HG02981 (cell line): Measurements from ENCODE around the gene PRKN.

Experiments used
- ATAC-seq: cut with Tn5 transposase; IDR thresholded peaks from one replicate; pipeline ENCODE4 v1.9.1; 2021; ENCODE audit warnings: mild to moderate bottlenecking, moderate library complexity; ENCODE audit not compliant: unreplicated experiment

PRKN gene

DNA sequence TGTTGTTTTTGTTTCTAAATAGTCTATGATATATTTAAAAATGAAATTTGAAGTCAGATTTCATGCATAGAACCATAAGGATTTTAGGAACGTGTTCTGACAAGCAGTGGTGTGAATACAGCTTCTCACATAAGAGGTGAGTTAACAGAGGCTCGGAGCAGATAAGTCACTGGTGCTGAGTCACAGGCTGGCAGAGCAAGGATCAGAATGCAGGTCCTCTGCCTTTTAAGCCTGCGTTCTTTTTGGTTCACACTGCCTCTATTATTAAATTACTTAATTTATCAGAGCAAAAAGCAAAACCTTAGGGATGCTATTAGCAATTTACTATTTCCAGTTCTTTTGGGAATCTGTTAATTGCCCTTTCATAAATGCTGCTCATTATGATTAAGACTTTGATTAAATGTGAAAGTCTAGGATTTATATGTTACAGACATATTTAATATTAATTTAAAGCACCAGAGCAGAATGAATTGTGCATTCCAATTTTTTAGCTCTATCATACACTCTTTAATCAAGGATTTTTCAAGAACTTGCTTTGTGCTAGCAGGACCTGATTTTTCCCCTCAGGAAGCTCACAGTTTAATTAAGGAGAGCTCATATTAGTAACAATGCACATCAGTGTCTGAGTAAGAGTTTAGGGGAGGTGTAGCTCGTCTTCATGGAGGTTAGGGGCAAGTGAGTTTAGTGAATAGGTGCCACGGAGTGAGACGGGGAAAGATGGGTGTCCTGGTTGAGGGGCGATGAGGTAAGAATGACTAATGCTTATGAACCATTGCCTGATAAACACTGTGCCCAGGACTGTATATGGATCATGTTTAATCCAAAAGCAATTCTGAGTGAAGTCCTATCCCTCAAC is 1241.0 kb downstream of the PRKN start:
- no peak for ATAC-seq

DNA sequence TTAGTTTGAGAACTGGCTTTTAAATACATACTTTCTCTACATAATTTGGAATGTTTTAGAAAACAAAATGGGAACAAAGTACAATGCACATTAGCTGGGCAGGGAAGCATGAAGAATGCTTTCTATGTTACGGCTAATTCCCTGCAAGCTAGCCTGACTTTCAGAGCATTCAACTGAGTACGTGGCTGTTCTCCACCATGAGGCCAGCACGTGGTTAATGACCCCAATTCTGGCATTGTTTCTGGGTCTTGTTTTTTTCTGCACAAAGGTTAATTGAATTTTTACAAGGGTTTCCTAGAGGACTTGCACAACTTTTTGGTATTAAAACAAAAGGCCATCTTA is 1245.1 kb downstream of the PRKN start:
- no peak for ATAC-seq

DNA sequence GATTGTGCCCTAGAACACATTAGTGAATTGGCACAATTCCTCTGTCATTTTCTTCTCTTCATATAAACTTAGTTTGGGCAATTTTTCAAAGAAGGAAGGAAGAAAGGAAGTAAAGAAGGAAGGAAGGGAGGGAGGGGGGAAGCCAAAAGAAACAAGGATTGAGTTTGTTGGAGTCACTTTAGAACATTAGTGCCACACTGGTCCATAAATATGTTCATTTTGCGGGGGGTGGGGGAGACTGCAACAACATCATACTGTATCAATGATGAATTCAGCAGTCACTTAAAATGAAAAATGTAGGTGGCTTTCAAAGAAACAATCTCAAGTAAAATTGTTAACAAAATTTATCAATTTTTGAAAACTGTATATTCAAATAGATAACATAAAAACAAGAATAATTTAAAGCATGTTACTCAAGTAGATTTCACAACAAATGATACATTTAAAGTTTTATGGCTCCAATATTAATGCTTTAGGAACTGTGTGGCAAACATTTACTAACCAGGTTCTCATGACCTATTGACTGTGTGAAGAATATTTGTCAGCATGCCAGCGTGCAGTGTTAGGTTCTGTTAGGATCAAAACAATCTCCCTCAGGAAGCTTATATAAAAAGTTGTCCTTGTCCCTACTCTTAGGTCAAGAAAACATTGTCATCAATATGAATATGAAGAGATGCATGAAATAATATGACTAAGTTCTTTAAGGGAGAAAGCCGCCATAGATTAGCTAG is 1245.6 kb downstream of the PRKN start:
- no peak for ATAC-seq

DNA sequence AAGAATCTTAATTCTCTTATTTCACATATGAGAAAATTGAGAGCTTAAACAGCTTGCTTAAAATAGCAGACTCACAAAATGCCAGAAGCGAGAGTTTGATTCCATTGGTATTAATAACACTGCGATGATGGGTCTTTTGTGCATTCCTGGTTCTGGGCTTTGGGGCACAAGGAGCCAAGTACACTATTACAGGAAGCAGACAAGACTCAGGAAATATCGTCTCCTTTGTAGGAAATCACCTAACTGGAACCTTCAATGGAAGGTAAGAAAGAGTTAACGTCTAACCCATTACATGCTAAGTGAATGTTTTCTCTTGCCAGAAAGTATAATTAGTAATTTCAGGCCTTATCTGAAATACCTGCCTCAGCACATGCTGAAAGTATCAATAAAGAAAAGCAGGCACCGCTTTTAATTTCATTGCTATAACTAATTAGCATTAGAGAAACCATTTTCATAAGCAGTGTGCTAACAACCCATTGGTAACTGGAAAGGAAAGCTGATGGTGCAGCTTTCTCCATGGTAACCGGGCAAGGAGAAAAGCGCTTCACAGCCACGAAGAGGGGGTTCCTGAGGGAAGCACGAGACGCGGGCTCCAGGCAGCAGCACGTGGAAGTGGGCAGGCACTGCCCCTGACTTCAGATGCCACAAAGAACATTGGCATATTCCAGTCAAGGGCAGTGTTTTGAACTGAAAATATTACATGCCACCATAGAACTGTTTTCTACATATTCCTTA is 1247.0 kb downstream of the PRKN start:
- no peak for ATAC-seq

DNA sequence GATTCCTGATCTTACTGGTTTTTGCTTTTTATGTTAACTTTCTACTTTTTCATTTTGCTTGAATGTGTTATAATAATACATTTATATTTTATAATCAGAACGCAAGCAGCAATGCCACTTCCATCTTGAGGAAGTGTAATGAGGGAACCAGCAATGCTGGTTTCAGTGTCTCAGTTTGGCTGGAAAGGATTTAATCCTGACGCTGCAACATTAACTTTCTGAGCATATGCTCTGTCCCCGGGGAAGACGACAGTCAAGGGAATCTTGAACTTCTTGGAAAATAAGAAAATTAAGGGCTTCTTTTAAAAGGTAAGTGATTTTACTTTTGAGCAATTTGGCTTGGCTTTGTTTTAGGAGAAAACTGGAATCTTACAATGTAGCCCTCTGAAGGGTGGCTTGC is 1248.2 kb downstream of the PRKN start:
- ATAC-seq: no peak

DNA sequence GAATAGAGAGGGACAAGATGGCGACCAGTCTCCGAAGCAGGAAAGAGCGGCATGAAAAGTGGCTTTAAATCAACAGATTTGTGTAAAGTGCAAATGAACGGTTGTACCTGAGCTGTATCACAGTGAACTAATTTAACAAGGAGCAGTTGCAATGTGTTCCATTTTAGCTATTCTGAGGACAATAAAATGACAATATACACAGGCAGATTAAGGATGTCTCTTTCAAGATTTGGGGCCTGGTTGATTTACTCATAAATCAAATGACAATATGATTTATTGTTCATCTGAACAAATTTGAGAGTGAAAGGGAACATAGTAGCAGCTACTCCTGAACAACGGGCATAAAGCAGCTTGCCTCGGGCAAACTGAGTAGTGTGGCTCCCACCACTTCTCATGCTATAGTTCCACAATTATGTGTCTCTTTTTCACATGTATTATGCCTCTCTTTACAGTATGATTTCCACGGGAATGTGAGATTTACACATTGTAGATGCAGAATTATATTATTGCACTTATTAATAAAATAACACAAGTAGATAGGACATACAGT is 1249.6 kb downstream of the PRKN start:
- no peak for ATAC-seq

DNA sequence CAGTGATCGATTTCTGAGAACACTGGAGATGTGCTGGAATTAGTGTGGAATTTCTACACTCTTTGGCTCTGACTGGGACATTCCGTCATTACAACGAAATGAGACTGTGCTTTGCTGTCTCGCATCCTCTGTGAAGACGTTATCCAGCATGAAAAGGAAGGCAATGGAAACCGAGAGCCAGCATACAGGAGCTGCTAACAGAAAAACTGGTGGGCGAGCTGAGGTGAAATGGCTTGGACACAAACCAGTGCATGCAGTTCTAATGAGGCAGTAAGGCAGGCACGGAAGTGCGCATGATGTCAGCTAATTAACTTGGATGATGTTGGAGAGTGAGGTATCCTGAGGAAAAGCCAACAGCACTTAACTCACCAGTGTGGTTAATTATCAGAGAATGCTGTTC is 1250.9 kb downstream of the PRKN start:
- ATAC-seq: no peak

DNA sequence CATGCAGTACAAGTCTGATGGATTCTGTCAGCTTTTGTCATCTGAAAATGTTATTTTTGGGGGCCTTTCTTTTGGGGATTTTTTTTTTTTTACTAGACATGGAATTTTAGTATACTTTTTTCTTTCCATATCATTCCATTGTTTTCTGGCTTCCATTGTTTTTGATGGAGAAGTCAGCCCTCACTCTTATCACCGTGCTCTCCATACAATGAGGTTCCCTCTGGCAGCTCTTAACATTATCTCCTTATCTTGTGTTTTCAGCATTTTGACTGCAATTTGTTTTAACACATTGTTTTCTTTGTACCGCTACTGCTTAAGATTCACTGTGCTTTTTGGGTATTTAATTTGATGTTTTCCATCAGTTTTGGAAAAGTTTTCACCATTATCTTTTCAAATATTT is 1262.2 kb downstream of the PRKN start:
- no peak for ATAC-seq

DNA sequence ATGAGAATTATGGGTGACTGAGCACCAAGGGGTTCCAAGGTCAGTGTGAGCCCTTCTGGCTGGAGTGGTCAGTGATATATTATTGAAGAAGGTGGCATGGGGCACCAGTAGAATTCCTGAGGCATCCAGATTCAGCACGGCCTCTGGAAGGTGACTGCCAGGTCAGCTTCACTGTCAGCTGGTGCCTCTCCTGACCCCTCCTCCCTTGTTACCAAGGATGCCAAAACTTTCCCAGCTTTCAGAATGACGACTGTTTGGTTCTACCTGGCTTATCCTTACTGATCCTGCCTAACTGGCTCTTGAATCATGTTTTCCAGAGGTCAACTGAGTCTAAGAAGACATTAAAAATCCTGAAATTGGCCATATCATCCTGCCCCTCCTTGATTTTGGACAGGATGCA is 1264.5 kb downstream of the PRKN start:
- ATAC-seq: no peak

DNA sequence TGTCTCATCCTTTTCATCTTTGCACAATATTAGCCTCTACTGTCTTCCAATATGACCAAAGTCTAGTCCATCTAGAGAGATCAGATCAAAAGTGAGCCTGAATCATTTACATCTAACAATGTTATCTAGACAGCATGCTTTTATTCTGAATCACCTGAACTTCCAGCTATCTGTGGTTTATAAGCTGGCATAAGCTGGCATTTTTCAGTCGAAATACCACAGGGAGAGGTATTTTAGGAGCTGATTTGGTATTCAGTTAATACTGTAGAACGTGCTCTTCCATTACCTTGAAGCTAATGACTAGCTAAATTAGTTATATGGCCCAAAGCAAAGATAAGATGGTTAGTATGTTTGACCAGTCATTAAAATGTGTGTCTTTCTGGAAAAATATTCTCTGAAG is 1265.4 kb downstream of the PRKN start:
- no peak for ATAC-seq

DNA sequence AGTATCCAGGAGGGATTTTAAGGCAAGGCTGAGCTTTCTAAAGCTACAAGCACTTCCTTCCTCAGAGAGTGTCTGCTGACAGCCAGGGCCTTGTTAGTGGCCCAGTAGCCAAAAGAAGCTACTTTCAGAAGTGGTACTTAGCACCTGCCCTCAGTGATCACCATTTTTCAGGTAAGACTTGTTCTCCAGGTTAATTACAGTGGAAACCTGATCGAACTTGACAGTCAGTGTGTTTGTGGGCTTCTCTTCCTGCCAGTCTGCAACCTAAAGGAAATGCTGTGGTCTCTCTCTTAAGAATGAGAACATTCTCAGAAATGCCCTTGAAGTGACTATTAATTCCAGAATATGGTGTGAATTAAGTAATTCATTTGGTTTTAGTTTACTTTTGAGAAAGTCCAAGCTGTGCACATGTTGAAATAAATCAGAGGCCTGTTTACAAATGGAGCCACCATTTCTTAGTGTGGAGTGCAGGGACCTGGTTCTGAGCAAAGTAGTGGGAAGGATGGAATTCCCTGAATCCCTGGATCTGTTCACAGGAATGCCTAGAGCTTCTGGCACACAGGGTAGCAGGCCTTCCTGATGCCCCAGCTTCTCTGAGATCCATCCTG is 1268.5 kb downstream of the PRKN start:
- no peak for ATAC-seq

DNA sequence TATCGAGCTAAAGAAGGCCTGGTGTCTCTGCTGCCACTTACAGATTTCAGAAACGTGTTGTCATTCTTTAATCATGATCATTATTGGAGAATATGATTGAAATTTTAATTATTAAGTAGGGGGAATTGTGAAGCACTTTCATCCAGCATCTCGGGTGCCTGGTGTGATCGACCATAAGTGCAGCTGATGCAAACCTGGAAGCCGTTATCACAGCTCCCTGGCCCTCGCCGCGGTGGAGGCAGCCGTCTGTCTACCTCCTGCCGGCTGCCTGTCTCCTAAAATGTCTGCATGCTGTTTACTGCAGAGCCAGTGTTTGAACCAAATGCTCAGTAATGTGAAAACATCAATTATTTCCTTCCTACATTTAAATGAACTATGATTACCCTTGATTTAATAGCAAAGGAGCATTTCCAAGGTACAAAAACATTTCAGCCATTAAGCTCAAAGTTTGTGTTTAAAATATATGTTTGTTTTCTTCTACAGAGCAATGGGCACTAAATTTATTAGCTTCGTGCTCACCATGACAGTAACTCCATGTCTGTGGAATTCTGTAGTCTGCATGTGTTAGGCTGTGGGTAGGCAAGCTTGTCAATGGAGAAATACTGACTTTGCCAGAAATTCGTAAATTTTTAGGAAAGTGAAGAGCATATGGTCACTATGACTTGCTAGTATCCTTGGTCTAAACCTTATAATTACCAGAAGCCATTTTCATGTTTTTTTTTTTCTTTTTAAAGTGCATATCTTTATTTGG is 1269.2 kb downstream of the PRKN start:
- no peak for ATAC-seq

DNA sequence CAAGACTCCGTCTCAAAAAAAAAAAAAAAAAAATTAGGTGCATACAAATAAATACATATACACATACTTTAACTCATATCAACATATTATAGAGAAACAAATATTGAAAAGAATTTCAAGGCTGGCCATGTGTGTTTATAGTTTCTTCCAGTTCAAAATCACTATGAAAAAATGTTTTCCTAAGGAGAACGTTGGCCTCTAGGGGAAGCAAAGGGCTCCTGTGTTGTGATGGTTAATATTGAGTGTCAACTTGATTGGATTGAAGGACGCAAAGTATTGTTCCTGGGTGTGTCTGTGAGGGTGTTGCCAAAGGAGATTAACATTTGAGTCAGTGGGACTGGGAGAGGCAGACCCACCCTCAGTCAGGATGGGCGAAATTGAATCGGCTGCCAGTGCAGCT is 1271.7 kb downstream of the PRKN start:
- ATAC-seq: no peak

DNA sequence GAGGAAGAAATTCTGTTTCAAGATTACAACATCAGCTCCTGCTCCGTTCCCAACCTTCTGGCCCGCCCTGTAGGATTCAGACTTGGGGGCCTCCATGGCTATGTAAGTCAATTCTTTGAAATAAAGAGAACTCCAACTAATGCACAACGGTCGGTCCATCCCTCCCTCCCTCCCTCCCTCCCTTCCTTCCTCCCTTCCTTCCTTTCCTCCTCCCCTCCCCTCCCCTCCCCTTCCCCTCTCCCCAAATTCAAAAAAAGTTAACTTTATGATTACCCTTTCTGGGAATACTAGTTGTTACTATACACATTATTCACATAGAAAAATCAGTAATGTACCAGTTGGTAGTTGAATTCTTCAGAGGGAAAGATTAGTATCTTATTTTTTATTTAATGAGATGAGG is 1274.0 kb downstream of the PRKN start:
- ATAC-seq: no peak

DNA sequence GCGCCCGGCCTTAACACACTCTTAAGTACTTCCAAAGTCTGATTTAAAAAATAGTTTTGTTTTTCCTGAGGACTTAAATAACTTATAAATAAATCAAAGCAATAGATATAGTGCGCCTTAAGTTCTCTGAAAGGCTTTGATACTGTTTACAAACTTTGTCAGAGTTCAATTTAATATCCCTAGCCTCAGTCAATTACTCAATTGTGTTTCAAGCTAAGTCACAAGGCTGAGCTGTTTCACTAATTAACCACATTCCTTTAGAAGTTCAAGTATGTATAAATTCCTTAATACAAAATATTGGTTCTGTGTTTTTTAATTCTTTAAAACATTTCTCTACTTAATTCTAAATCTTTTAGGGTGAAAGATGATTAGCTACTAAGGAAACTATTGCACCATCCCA is 1275.3 kb downstream of the PRKN start:
- ATAC-seq: no peak

DNA sequence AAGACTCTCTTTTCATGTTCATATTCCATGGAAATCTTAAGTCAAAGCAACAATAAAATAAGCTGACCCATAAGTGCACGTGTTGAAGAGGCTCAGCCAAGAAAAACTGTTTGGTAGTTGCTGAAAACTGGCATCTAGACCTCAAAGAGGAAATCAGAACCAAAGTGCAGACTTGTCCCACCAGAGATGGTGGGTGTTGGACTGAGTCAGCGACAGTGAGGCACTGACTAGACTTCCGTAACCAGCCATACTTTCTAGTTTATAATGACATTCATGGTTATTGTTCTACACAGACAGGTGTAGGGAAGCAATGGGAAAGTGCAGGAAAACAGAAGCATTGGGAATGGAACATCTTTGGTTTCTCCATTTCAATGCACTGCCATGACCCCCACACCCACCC is 1278.0 kb downstream of the PRKN start:
- ATAC-seq: no peak

DNA sequence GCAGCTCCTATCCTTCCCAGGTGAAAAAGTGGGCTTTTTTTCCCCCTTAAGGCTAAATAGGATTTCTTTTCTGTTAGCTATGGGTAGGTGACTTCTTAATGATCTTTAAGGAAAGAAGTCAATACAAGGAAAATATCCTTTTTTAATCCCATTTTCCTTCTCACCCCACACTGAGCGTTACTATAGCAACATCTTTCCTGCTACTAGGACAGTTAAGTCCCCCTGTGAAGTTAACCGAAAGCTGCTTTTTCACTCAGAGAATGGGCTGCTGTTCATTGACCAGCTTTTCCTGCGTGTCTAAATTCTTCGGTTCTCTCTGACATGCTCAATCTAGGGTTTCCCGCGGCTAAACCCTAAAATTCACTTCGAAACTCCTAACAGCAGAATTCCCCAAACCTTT is 1280.6 kb downstream of the PRKN start:
- ATAC-seq: no peak

DNA sequence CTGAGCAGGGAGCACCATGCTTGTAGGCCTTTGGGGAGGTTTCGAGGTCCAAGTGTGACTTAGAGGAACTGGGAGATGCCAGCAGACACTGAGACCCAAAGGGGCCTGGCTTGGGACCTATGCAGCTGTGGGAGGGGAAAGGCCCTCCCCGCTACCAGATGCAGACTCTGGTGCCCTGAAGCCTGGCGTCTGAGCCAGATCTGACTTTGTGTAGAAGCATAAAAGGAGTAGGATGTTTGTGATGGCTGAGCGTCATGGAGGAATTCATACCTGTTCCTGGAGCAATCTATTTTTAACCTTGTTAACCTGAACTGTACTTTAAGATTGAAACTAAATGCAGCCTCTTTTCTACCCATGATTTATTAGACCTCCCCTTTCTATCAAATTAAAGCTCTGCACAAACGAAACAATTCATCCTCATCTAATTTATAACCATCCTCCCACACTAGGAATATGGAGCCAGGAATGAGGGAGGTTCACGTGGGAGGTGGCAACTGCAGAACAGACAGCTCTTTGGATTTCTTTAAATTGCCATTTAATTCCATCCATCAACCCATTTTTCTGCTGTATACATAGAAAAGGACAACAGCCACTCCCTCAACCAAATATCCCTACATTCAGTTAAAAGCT is 1281.2 kb downstream of the PRKN start:
- ATAC-seq: no peak

DNA sequence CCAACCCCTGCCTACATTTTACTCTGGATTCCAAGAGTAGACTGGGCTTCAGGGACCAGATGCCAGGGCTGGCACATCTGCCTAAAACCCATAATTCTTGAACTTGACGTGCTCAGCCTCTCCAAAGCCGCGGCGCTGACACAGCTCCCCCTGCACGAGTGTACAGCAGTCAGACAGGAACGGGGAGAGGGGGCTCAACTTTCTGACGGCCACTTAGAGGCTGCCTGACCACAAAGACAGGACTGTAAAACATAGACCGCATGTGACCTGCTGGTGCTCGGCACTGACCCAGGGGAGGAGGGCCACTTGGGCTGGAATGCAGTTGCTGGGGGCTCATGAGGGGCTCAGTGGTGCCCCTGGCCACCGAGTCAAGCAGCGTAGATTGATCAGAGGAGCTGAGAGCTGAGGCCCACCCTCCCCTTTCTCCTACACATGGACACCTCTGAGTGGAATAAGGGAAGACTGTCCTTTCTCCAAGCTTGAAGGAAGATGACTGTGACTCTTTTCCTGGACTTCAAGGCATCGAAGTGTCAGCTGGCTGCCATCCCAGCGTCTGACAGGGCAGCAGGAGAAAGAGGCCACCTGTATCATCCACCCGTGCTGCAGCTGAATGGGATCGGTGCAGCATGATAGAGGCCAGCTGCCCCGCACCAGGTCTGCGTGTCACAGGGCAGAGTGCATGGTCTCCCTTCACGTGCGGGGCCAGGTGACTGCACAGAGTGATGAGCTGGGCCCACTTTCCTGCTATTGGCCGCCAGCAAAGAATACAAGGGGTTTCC is 1282.4 kb downstream of the PRKN start:
- no peak for ATAC-seq
